Spleen (tissue), 7 donors: ENCODE data around the gene ENOX1.

Experiments used
- CTCF ChIP-seq, 11 experiments: fragments of 200-600 bp in 7 of 11; fragments of 450-650 bp in 4 of 11; sonication (generic) in 4 of 11; IDR thresholded peaks in 8 of 11; conservative IDR thresholded peaks in 3 of 11; 1 replicate in 7 of 11; 2 replicates in 4 of 11; pipeline versions ENCODE4 v1.4.0 to v1.8.0; 2016 to 2021; ENCODE audit warnings: antibody characterized with exemption in 11 of 11, inconsistent platforms in 4 of 11, mild to moderate bottlenecking in 1 of 11
- POLR2AphosphoS5 ChIP-seq, 3 donors: sonication (generic); formaldehyde crosslinking; IDR thresholded peaks; one replicate each; pipeline ENCODE4 v1.5.1; 2017; ENCODE audit warnings: antibody characterized with exemption in 3 of 3
- donor health status: DM: no; HTN: no; CAD: no; lungs with moderate emphysema.
- donor health status: DM: no; HTN: no; CAD: no.
- donor health status: DM: no; HTN: no; CAD: no.

DNA sequence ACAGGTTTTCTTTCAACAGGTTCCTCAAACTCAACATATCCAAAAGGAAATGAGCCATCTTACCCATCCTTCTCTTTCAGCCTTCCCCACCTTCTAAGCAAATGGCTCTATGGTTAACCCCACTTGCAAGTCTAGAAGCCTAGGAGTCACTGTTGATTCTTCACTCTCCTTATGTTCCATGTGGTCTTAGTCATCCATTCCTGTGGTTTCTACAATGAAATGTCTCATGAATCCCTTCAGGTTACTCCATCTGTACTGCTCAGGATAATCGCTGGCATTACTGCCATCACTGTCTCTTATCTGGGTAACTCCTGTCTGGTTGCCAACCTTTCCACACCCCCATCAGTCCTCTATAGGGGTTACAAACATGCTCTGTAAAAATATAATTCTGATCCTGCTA lies 381.3 kb downstream of the ENOX1 start:
- TF ChIP-seq POLR2AphosphoS5 (IDR thresholded peaks at IDR 0.05) (no peak), CTCF (IDR thresholded peaks at IDR 0.05 in 8 of 11, conservative IDR thresholded peaks at IDR 0.05 in 3 of 11) (no peak)
